Left ventricle myocardium inferior (tissue), 1 donor: ENCODE data around the gene VIPR1. TPM values are rescaled to one million over a fixed set of nuclear protein-coding genes. Genes with fewer than 3 reads are reported as not detected.

Source experiments
- DNase-seq: peaks from one replicate; pipeline ENCODE4 v3.0.0-alpha.2; 2020
- H3K27ac ChIP-seq: fragments of 200-600 bp; replicated peaks from 2 replicates; pipeline ENCODE4 v1.8.0; 2021
- H3K27me3 ChIP-seq: fragments of 200-600 bp; 2 replicates; pipeline ENCODE4 v1.8.0; 2021; ENCODE audit warnings: low read depth
- H3K36me3 ChIP-seq: fragments of 200-600 bp; 2 replicates; pipeline ENCODE4 v1.8.0; 2021
- H3K4me1 ChIP-seq: fragments of 200-600 bp; 2 replicates; pipeline ENCODE4 v1.8.0; 2021
- H3K4me3 ChIP-seq: fragments of 200-600 bp; 2 replicates; pipeline ENCODE4 v1.8.0; 2021; ENCODE audit warnings: mild to moderate bottlenecking, moderate library complexity
- H3K9me3 ChIP-seq: fragments of 200-600 bp; replicated peaks from 2 replicates; pipeline ENCODE4 v1.8.0; 2021
- CTCF ChIP-seq: fragments of 200-600 bp; IDR thresholded peaks from 2 replicates; pipeline ENCODE4 v1.8.0; 2021; ENCODE audit warnings: antibody characterized with exemption, mild to moderate bottlenecking, borderline replicate concordance
- intact Hi-C: fragments of 100-400 bp; cut with micrococcal nuclease; formaldehyde crosslinking; loops from one replicate; pipeline ENCODE4 v1.11.0; 2022
- total RNA-seq: library from RNA; stranded (reverse); fragmentation: NEBNext Ultra II Directional; extraction: Animal tissue kit (Norgen Biotek cat#: 25700); gene quantifications from one replicate; pipeline ENCODE4 v1.2.1, GENCODE V29; 2021
- donor health status: DM: no; HTN: yes; CAD: no; lungs with severe emphysema.

Gene VIPR1
- total RNA-seq, 1 donor from 2014 or later: 1.7 TPM

DNA sequence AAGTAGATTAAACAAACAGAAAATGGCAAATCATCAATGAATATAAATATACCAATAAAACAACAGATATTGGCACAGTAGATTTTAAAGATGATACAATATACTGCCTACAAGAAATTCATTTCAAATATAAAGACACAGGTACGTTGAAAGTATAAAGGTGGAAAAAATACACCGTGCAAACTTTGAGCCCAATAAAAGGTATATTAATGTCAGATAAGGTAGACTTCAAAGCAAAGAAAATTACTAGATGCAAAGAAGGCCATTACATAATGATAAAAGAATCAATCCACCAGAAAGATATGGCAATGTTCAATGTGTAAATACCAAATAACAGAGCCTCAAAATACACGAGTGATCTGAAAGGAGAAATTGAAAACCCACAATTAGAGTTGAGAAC is 34.3 kb upstream of the VIPR1 start:
- Histone ChIP-seq H3K4me1 (peaks cover 2% of the 10 kb centered on the region), H3K4me3 (no peak overlapping the region), H3K36me3 (no peaks in the 10 kb centered on the region), H3K27ac (no peak overlapping the region), H3K27me3 (peaks cover 6% of the 10 kb centered on the region), H3K9me3 (no peaks in the 10 kb centered on the region)
- no peak for TF ChIP-seq CTCF
- no peak for DNase-seq
- intact Hi-C loops: no loop called here

DNA sequence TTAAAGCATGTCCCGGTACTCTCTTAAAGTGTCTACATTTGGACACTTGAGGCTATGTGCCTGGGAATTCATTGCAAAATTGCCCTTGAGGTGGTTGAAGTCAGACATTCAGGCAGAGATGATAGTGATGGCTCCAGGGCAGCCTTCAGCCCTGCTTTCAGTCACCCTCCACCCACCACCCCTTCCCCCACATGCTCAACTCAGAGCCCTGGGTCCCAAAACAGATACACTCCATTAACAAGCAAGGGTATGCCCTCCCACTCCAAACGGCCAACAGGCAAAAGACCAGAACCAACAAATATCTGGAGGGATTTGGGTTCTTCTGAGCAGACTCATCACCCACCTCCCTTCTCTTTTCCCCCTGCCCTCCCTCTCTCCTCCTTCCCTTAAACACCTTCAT is 29.9 kb upstream of the VIPR1 start:
- DNase-seq: no peak
- no peak for TF ChIP-seq CTCF
- H3K9me3 ChIP-seq: no peaks in the 10 kb centered on the region
- H3K27ac ChIP-seq: no peak overlapping the region
- H3K4me3 ChIP-seq: no peak overlapping the region
- no peaks in the 10 kb centered on the region for H3K36me3 ChIP-seq
- H3K27me3 ChIP-seq: peaks cover 6% of the 10 kb centered on the region
- intact Hi-C loops: no loop called here
- peaks cover 12% of the 10 kb centered on the region for H3K4me1 ChIP-seq

DNA sequence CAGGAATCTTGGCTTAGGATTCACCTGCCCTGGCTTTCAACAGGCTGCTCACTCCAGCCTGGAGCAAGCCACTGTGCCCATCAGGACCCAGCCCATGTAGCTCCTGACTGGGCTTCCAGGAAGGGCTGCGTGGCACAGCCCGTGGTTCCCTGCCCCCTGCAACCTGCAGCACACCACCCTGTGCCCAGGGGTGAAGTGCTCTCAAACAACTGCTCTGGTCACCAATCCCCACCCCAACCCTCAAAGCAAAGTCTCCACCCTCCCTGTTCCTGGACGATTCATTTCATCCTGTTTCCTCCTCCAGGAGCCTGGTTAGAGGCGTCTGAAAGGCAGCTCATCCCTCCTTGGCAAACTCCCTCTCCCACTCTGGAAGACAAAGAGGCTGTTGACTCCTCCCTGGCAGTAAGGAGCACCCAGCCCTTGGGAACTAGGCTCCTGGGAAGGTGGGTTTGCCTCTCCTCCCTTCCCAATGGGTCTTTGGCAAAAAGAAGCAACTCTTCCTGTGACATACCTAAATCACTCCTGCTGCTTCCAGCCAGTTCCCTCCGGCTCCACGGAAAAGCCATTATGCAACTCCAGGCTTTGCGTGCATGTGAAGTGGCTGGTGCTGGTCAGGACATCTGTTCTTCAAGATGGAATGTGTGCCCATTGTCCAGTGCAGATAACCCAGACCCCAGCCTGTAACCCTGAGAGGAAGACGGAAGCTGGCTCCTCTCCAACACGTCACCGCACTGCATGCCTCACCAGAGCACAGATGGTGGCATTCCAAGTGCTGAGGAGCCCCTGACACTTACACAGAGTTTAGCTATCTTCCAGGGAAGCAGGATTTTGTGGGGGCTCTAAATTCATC is 29.1 kb upstream of the VIPR1 start:
- Histone ChIP-seq H3K27ac (no peak overlapping the region), H3K27me3 (peaks cover 6% of the 10 kb centered on the region), H3K4me3 (no peak overlapping the region), H3K9me3 (no peaks in the 10 kb centered on the region), H3K4me1 (peaks cover 12% of the 10 kb centered on the region), H3K36me3 (no peaks in the 10 kb centered on the region)
- no peak for TF ChIP-seq CTCF
- no peak for DNase-seq
- intact Hi-C loops: no loop called here

- Histone ChIP-seq H3K27me3 (peaks cover 6% of the 10 kb centered on the region), H3K9me3 (peaks cover 21% of the 10 kb centered on the region), H3K4me3 (no peak overlapping the region), H3K36me3 (no peaks in the 10 kb centered on the region), H3K4me1 (peaks cover 12% of the 10 kb centered on the region), H3K27ac (no peak overlapping the region)
- no peak for DNase-seq
- intact Hi-C loops: no loop called here
- no peak for TF ChIP-seq CTCF
Measured at GRCh38 chr3:42476225-42477125, 26.0 kb upstream of the VIPR1 start.

GRCh38 chr3:42477696-42478095 is 24.7 kb upstream of the VIPR1 start:
- DNase-seq: no peak
- intact Hi-C loops: no loop called here
- Histone ChIP-seq H3K36me3 (no peaks in the 10 kb centered on the region), H3K4me3 (no peak overlapping the region), H3K9me3 (peaks cover 33% of the 10 kb centered on the region), H3K27me3 (no peaks in the 10 kb centered on the region), H3K4me1 (peaks cover 12% of the 10 kb centered on the region), H3K27ac (no peak overlapping the region)
- no peak for TF ChIP-seq CTCF
